ENCODE results near the gene CDRT4. TPM values are rescaled to one million over a fixed set of nuclear protein-coding genes. Genes with fewer than 3 reads are reported as not detected.

The CDRT4 gene
- total and polyA plus RNA-seq, 2 donors (not counting 3 experiments of a cell fraction or from before 2014, with no cell fraction given) = 11.5 to 13.6 TPM

- ChIA-PET CTCF (interaction anchor here (2.0 kb wide), 1 partner anchor 9 kb away, joined by 9 read pairs; no protein-coding TSS in a partner anchor), POLR2A (no interaction called here)
- intact Hi-C loops (cut with micrococcal nuclease) (loop anchor here (1.0 kb wide), 1 partner anchor 10 kb away; no protein-coding TSS in a partner anchor), dilution Hi-C loops (cut with MboI; ENCODE audit: extremely low pct_ligation_motif_present, low sequenced_read_pairs) (no loop called here)
- Histone ChIP-seq H3K27ac (ENCODE audit: insufficient read depth, low read depth, low read length) (no peak overlapping the region), H3K9me3 (replicated peaks; ENCODE audit: control insufficient read depth, insufficient read depth, low read length) (no peaks in the 10 kb centered on the region), H3K79me2 (ENCODE audit: control insufficient read depth, insufficient read depth, low read length) (no peaks in the 10 kb centered on the region), H3K36me3 (ENCODE audit: control insufficient read depth in 2 of 2, extremely low read depth in 1 of 2, insufficient read depth in 2 of 2, low read length in 2 of 2) (no peaks in the 10 kb centered on the region), H3K4me1 (ENCODE audit: control insufficient read depth, extremely low read depth, insufficient read depth, low read length) (peaks cover 13% of the 10 kb centered on the region), H3K27me3 (ENCODE audit: control insufficient read depth in 2 of 2, insufficient read depth in 2 of 2, low read length in 2 of 2) (no peaks in the 10 kb centered on the region), H4K20me1 (replicated peaks; ENCODE audit: control insufficient read depth, extremely low read depth, insufficient read depth, low read length) (no peaks in the 10 kb centered on the region), H3K9ac (replicated peaks; ENCODE audit: extremely low read depth, insufficient read depth, low read length) (no peak overlapping the region), H3K4me2 (ENCODE audit: insufficient read depth, low read length) (no peak overlapping the region), H3K4me3 (replicated peaks in 1 of 3; ENCODE audit: insufficient read depth in 1 of 3, low read depth in 1 of 3, low read length in 3 of 3) (no peak overlapping the region), H2AFZ (ENCODE audit: low read depth, low read length) (no peak overlapping the region), H3K9me1 (replicated peaks; ENCODE audit: control insufficient read depth, extremely low read depth, insufficient read depth, low read length) (no peaks in the 10 kb centered on the region)
- FAIRE-seq (no peak), DNase-seq (ENCODE audit: low read depth, low spot score) (no peak)
- TF ChIP-seq POLR2AphosphoS5 (IDR thresholded peaks at IDR 0.05; ENCODE audit: insufficient read depth, low read depth, low read length) (no peak), EZH2 (IDR thresholded peaks at IDR 0.05; ENCODE audit: borderline replicate concordance, low read depth, low read length, severe bottlenecking) (no peak), MAX (IDR thresholded peaks at IDR 0.05; ENCODE audit: insufficient read depth, insufficient read length) (no peak), GATA2 (IDR thresholded peaks at IDR 0.05; ENCODE audit: insufficient read depth, insufficient read length, low read depth, low read length) (no peak), MYC (IDR thresholded peaks at IDR 0.05; ENCODE audit: low read depth, low read length) (no peak), JUN (IDR thresholded peaks at IDR 0.05; ENCODE audit: borderline replicate concordance, insufficient read depth, insufficient read length, low read depth) (no peak), CTCF (IDR thresholded peaks at IDR 0.05; ENCODE audit: extremely low read depth in 1 of 2, insufficient read depth in 1 of 2, low read depth in 1 of 2, low read length in 2 of 2) (no peak), FOS (IDR thresholded peaks at IDR 0.05; ENCODE audit: borderline replicate concordance, insufficient read depth, low read length) (no peak), POLR2A (IDR thresholded peaks at IDR 0.05; ENCODE audit: low read depth, low read length) (no peak)
- no TSS peak for BruUV-seq (replicated peaks)
These were observed 13.6 kb downstream of the CDRT4 start for GRCh38 chr17:15453782-15454181.

Data from endothelial cell of umbilical vein (primary cell).